ENCODE results near the gene SPOCK1. TPM values are rescaled to one million over a fixed set of nuclear protein-coding genes. Genes with fewer than 3 reads are reported as not detected.

SPOCK1 gene
- polyA plus RNA-seq, 2 of the 4 experiments (the other 2 are of a cell fraction): 28.9 to 40.8 TPM

DNA sequence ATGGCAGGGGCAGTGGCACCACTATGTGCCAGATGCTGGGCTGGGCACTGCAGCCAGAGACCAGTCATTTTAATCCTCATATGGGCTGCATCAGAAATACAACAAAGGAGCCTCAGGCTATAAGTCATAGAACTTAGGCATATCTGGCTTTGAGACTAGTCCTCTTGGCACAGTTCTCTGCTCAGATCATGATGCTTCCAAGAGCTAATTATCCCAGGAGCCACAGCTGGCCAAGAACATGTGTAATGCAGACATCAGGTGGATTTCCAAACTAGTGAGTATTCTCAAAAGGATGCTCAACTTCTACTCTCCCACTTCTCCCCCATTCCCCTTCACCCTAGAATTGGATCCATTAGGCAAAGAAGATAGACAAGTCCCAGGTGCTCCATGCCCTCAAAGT is 571.6 kb downstream of the SPOCK1 start (continued):
- TF ChIP-seq, protein P1, sequence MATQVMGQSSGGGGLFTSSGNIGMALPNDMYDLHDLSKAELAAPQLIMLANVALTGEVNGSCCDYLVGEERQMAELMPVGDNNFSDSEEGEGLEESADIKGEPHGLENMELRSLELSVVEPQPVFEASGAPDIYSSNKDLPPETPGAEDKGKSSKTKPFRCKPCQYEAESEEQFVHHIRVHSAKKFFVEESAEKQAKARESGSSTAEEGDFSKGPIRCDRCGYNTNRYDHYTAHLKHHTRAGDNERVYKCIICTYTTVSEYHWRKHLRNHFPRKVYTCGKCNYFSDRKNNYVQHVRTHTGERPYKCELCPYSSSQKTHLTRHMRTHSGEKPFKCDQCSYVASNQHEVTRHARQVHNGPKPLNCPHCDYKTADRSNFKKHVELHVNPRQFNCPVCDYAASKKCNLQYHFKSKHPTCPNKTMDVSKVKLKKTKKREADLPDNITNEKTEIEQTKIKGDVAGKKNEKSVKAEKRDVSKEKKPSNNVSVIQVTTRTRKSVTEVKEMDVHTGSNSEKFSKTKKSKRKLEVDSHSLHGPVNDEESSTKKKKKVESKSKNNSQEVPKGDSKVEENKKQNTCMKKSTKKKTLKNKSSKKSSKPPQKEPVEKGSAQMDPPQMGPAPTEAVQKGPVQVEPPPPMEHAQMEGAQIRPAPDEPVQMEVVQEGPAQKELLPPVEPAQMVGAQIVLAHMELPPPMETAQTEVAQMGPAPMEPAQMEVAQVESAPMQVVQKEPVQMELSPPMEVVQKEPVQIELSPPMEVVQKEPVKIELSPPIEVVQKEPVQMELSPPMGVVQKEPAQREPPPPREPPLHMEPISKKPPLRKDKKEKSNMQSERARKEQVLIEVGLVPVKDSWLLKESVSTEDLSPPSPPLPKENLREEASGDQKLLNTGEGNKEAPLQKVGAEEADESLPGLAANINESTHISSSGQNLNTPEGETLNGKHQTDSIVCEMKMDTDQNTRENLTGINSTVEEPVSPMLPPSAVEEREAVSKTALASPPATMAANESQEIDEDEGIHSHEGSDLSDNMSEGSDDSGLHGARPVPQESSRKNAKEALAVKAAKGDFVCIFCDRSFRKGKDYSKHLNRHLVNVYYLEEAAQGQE (IDR thresholded peaks at IDR 0.05): no peak
- no peak for TF ChIP-seq ZC3H11A (IDR thresholded peaks at IDR 0.05)
- no peak for TF ChIP-seq ZFP36 (IDR thresholded peaks at IDR 0.05; ENCODE audit: borderline replicate concordance, partially characterized antibody)
- no peak for TF ChIP-seq ESRRA (IDR thresholded peaks at IDR 0.05; ENCODE audit: borderline replicate concordance, low read length)

DNA sequence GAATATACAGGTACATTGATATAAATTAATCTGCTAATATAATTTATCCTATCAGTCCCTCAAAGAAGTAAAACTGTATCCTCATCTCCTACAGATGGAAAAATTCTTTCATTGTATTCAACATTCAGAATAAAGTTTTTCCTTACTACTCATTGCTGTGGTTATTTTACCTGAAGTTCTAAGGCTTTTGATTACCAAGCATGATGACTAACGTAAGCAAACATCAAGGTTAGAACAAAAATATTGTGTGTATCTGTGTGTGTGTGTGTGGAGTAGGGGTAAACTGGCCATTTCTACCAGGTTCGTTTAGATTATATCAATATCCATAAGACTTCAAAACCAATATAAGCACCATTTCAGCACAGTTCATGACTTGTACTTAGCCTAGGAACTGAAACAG is 573.1 kb downstream of the SPOCK1 start:
- ChIA-PET CTCF (no interaction called here), POLR2A (no interaction called here)
- Histone ChIP-seq H3K9me3 (no peaks in the 10 kb centered on the region), H3K4me3 (no peak overlapping the region), H3K4me2 (no peak overlapping the region), H3K27ac (no peak overlapping the region), H3K4me1 (no peaks in the 10 kb centered on the region)
- DNase-seq (ENCODE audit: low read depth in 1 of 2, low spot score in 1 of 2) (no peak), FAIRE-seq (no peak), ATAC-seq (no peak)
- 1% methylated on average over 2 of the region's 2 CpGs for WGBS (ENCODE audit: missing lambda C conversion rate)
- TF ChIP-seq CBX2 (IDR thresholded peaks at IDR 0.05; ENCODE audit: borderline replicate concordance, low read depth): no peak
- TF ChIP-seq EP300 (IDR thresholded peaks at IDR 0.05): no peak
- no peak for TF ChIP-seq ESRRA (IDR thresholded peaks at IDR 0.05; ENCODE audit: borderline replicate concordance, low read length)
- TF ChIP-seq, protein P2, sequence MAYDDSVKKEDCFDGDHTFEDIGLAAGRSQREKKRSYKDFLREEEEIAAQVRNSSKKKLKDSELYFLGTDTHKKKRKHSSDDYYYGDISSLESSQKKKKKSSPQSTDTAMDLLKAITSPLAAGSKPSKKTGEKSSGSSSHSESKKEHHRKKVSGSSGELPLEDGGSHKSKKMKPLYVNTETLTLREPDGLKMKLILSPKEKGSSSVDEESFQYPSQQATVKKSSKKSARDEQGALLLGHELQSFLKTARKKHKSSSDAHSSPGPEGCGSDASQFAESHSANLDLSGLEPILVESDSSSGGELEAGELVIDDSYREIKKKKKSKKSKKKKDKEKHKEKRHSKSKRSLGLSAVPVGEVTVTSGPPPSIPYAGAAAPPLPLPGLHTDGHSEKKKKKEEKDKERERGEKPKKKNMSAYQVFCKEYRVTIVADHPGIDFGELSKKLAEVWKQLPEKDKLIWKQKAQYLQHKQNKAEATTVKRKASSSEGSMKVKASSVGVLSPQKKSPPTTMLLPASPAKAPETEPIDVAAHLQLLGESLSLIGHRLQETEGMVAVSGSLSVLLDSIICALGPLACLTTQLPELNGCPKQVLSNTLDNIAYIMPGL (CRISPR knock-in tag; IDR thresholded peaks at IDR 0.05; ENCODE audit: borderline replicate concordance): no peak
- TF ChIP-seq SMC3 (IDR thresholded peaks at IDR 0.05): no peak
- TF ChIP-seq, protein P3, sequence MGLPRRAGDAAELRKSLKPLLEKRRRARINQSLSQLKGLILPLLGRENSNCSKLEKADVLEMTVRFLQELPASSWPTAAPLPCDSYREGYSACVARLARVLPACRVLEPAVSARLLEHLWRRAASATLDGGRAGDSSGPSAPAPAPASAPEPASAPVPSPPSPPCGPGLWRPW (IDR thresholded peaks at IDR 0.05): no peak
- no peak for TF ChIP-seq GATA3 (IDR thresholded peaks at IDR 0.05; ENCODE audit: borderline replicate concordance)
- TF ChIP-seq, protein P4, sequence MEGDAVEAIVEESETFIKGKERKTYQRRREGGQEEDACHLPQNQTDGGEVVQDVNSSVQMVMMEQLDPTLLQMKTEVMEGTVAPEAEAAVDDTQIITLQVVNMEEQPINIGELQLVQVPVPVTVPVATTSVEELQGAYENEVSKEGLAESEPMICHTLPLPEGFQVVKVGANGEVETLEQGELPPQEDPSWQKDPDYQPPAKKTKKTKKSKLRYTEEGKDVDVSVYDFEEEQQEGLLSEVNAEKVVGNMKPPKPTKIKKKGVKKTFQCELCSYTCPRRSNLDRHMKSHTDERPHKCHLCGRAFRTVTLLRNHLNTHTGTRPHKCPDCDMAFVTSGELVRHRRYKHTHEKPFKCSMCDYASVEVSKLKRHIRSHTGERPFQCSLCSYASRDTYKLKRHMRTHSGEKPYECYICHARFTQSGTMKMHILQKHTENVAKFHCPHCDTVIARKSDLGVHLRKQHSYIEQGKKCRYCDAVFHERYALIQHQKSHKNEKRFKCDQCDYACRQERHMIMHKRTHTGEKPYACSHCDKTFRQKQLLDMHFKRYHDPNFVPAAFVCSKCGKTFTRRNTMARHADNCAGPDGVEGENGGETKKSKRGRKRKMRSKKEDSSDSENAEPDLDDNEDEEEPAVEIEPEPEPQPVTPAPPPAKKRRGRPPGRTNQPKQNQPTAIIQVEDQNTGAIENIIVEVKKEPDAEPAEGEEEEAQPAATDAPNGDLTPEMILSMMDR (IDR thresholded peaks at IDR 0.05): no peak
- no peak for TF ChIP-seq POLR2AphosphoS2 (conservative IDR thresholded peaks at IDR 0.05; ENCODE audit: low read length)
- TF ChIP-seq FOSB (CRISPR knock-in tag; IDR thresholded peaks at IDR 0.05): no peak
- no peak for TF ChIP-seq NFE2L2 (conservative IDR thresholded peaks at IDR 0.05; ENCODE audit: low read length)
- TF ChIP-seq HOXB13 (CRISPR knock-in tag; IDR thresholded peaks at IDR 0.05; ENCODE audit: low read depth): no peak
- no peak for TF ChIP-seq FOSL2 (IDR thresholded peaks at IDR 0.05)
- no peak for TF ChIP-seq FOSL2 (CRISPR knock-in tag; IDR thresholded peaks at IDR 0.05)
- no peak for TF ChIP-seq CHD2 (IDR thresholded peaks at IDR 0.05; ENCODE audit: low read length, partially characterized antibody)
- no peak for TF ChIP-seq POLR2A (IDR thresholded peaks at IDR 0.05; ENCODE audit: low read length)

Small RNA genes within 50 kb of the gene (small RNA-seq; reads per million reads assigned to genes)
- 0 reads per million in 6 experiments for gene RNA5SP193

Other genes with a start within 250 kb of the SPOCK1 start
- 1.1 and 1.4 TPM in 2 replicates for gene KLHL3, start 236.8 kb upstream of the SPOCK1 start, polyA plus RNA-seq (2011; rRNA removed)
- 0.31 to 0.46 TPM (median 0.35 TPM) in 3 replicates for gene KLHL3, start 236.8 kb upstream of the SPOCK1 start, polyA plus RNA-seq (2017; fragmentation: RNase III; extraction: RNeasy Plus Mini Kit Qiagen cat#74134 plus additional on column Dnase treatment)